ENCODE measurements around the gene CHMP2A. TPM values are rescaled to one million over a fixed set of nuclear protein-coding genes. Genes with fewer than 3 reads are reported as not detected.

Gene CHMP2A
- total RNA-seq, 2 experiments from 2014 or later = 72.7 to 101 TPM

DNA sequence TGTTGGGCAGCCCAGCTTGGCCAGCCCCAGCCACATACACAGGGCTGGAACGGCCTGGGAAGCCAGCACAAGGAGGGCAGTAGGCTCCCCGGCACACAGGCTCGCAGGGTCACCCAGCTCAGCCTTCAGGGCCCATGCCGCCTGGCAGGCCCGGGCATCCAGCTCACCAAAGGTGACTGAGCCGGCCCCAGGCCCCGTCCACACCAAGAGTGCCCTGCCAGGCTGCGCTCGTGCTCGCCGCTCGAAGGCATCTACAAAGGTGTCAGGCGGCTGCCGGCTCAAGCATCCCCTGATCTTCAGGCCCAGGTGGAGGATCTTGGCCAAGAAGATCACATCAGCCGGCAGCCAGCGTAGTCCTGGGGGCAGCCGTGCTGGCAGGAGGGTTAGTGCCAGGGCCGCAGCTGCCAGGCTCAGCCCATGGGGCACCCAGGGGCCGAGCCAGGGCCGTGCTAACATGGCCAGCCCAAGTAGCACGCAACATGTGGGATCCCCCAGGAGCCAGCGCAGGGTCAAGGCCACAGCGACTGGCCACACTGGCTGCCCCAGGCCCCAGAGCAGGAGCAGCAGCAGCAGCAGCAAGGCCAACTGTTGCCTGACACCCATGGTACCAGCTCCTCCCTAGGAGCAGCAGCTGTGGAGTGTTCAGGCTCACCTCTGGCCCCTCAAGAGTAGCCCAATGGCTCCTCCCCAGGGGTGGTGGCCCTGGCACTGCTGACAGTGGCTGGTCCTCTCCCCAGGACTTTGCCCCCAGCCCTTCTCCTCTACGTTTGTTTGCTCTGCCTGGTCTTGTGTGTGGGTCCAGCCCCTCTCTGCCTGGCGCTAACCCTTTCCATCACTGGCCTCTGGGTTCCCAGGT lies 43.3 kb downstream of the CHMP2A start, which contains the start of gene SLC27A5:
SLC27A5 (minus strand) TSS at position 640 of the 856 bp plus-strand sequence; CDS start at position 603, 37 bp downstream.
- ChIA-PET CTCF (ENCODE audit: unreplicated experiment) (no interaction called here), POLR2A (no interaction called here)
- Histone ChIP-seq H3K4me1 (ENCODE audit: insufficient read depth, low read length, poor library complexity, severe bottlenecking) (peaks cover 7% of the 10 kb centered on the region), H2AFZ (ENCODE audit: low read length) (no peak within 1 kb of the TSS), H3K4me3 (ENCODE audit: low read depth, low read length, poor library complexity, severe bottlenecking) (no peak within 1 kb of the TSS), H3K9me3 (ENCODE audit: low read length) (no peaks in the 10 kb centered on the region), H3K36me3 (ENCODE audit: insufficient read depth, low read length) (peaks cover 26% of the 10 kb centered on the region), H3K79me2 (ENCODE audit: insufficient read depth, low read depth, low read length) (no peaks in the 10 kb centered on the region), H3K9me2 (ENCODE audit: insufficient read depth, low read length) (no peaks in the 10 kb centered on the region), H3K4me2 (ENCODE audit: low read length) (no peak within 1 kb of the TSS), H3K27ac (ENCODE audit: low read depth, low read length, poor library complexity, severe bottlenecking) (no peak within 1 kb of the TSS), H4K20me1 (ENCODE audit: insufficient read depth, low read length) (no peaks in the 10 kb centered on the region)
- no peak for DNase-seq (ENCODE audit: low spot score)
- no TSS peak for BruUV-seq (replicated peaks)
- TF ChIP-seq CTCF (conservative IDR thresholded peaks at IDR 0.05; ENCODE audit: low read length) (no peak), EZH2phosphoT487 (IDR thresholded peaks at IDR 0.05; ENCODE audit: borderline replicate concordance, low read depth, low read length) (no peak)
- intact Hi-C loops (cut with micrococcal nuclease; ENCODE audit: unreplicated experiment) = no loop called here

DNA sequence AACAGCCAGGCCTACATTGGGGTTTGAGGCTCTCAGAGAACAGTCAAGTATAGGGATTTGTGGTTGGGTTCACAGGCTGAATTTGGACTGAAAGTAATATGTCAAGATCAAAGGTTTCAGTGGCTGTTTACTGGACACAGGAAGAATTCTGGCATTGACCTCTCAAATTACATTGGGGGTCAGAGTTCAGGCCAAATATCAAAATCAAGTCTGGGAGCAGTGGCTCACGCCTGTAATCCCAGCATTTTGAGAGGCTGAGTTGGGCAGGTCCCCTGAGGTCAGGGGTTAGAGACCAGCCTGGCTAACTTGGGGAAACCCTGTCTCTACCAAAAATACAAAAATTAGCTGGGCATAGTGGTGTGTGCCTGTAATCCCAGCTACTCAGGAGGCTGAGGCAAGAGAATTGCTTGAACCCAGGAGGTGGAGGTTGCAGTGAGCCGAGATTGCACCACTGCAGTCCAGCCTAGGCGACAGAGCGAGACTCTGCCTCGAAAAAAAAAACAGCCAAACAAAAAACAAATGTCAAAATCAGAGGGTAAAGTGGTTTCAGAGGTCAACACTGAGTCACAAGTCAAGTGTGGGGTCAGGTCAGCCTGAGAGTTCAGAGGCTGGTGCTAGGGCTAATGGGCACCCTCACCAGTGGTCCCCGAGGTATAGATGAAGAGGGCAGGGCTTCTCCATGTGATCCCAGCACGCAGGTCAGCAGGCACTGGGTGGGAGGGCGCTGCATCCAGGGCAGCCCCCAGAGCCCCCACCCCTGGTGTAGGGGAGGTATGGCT lies 44.6 kb downstream of the CHMP2A start:
- no peaks in the 10 kb centered on the region for H4K20me1 ChIP-seq (ENCODE audit: insufficient read depth, low read length)
- no peaks in the 10 kb centered on the region for H3K9me3 ChIP-seq (ENCODE audit: low read length)
- no peaks in the 10 kb centered on the region for H3K9me2 ChIP-seq (ENCODE audit: insufficient read depth, low read length)
- no peak overlapping the region for H3K4me3 ChIP-seq (ENCODE audit: low read depth, low read length, poor library complexity, severe bottlenecking)
- TF ChIP-seq EZH2phosphoT487 (IDR thresholded peaks at IDR 0.05; ENCODE audit: borderline replicate concordance, low read depth, low read length) = no peak
- TF ChIP-seq CTCF (conservative IDR thresholded peaks at IDR 0.05; ENCODE audit: low read length) = no peak
- POLR2A ChIA-PET = no interaction called here
- CTCF ChIA-PET (ENCODE audit: unreplicated experiment) = no interaction called here
- H3K4me1 ChIP-seq (ENCODE audit: insufficient read depth, low read length, poor library complexity, severe bottlenecking) = peaks cover 7% of the 10 kb centered on the region
- intact Hi-C loops (cut with micrococcal nuclease; ENCODE audit: unreplicated experiment) = no loop called here
- DNase-seq (ENCODE audit: low spot score) = no peak
- H3K36me3 ChIP-seq (ENCODE audit: insufficient read depth, low read length) = peaks cover 17% of the 10 kb centered on the region; the same call in 1 of the 2 replicates
- H3K4me2 ChIP-seq (ENCODE audit: low read length) = no peak overlapping the region
- no peak overlapping the region for H3K27ac ChIP-seq (ENCODE audit: low read depth, low read length, poor library complexity, severe bottlenecking)
- no peaks in the 10 kb centered on the region for H3K79me2 ChIP-seq (ENCODE audit: insufficient read depth, low read depth, low read length)
- no TSS peak for BruUV-seq (replicated peaks)
- H2AFZ ChIP-seq (ENCODE audit: low read length) = no peak overlapping the region

Measured in OCI-LY7 (cell line).